HCT116 (cell line): Measurements from ENCODE around the gene CLDN14.

Source experiments
- RAD21 ChIP-seq: IDR thresholded peaks from 2 replicates; pipeline ENCODE4 v1.6.1; 2012; ENCODE audit warnings: low read depth, mild to moderate bottlenecking
- TF ChIP-seq, protein P1 (sequence below), 3 experiments: fragments of 200-600 bp in 1 of 3; sonication (generic) in 1 of 3; IDR thresholded peaks in 2 of 3; conservative IDR thresholded peaks in 1 of 3; 2 replicates each; pipeline ENCODE4 v1.5.1; 2012 to 2017; ENCODE audit warnings: low read depth in 2 of 3, low read length in 2 of 3, antibody characterized with exemption in 1 of 3, borderline replicate concordance in 1 of 3, control low read depth in 1 of 3, mild to moderate bottlenecking in 1 of 3, mixed read lengths in 1 of 3, mixed run types in 1 of 3, moderate library complexity in 1 of 3; ENCODE audit not compliant: insufficient read depth in 1 of 3

GRCh38 chr21:36461918-36462486, 17.9 kb downstream of the CLDN14 start:
- no peak for TF ChIP-seq RAD21
- TF ChIP-seq, protein P1, sequence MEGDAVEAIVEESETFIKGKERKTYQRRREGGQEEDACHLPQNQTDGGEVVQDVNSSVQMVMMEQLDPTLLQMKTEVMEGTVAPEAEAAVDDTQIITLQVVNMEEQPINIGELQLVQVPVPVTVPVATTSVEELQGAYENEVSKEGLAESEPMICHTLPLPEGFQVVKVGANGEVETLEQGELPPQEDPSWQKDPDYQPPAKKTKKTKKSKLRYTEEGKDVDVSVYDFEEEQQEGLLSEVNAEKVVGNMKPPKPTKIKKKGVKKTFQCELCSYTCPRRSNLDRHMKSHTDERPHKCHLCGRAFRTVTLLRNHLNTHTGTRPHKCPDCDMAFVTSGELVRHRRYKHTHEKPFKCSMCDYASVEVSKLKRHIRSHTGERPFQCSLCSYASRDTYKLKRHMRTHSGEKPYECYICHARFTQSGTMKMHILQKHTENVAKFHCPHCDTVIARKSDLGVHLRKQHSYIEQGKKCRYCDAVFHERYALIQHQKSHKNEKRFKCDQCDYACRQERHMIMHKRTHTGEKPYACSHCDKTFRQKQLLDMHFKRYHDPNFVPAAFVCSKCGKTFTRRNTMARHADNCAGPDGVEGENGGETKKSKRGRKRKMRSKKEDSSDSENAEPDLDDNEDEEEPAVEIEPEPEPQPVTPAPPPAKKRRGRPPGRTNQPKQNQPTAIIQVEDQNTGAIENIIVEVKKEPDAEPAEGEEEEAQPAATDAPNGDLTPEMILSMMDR (IDR thresholded peaks at IDR 0.05 in 2 of 3, conservative IDR thresholded peaks at IDR 0.05 in 1 of 3; ENCODE audit: borderline replicate concordance in 1 of 3, insufficient read depth in 1 of 3, low read depth in 2 of 3, low read length in 2 of 3) = no peak
